MCF 10A (cell line): ENCODE results near the gene KLHL28. TPM values are rescaled to one million over a fixed set of nuclear protein-coding genes. Genes with fewer than 3 reads are reported as not detected.
A peak's percentile ranks its signal among the peaks of the same experiment; 100 is the strongest.

Experiments used
- BruUV-seq: library from RNA; stranded (reverse); fragments of 400-500 nt; replicated peaks from 2 replicates; lab custom pipeline; 2021; lab: Mats Ljungman, UMichigan
- CTCF ChIA-PET: fragments of 300-600 bp; sonication (Branson Sonifier 250); formaldehyde crosslinking; extraction: SDS; loops from one replicate; lab custom pipeline; 2021; ENCODE audit warnings: antibody characterized with exemption, inconsistent platforms; lab: Yijun Ruan, JAX
- POLR2A ChIA-PET: fragments of 300-600, 350-650 bp; sonication (Branson Sonifier 250); formaldehyde crosslinking; extraction: SDS; loops from one replicate; lab custom pipeline; 2020; ENCODE audit warnings: antibody characterized with exemption, inconsistent platforms; lab: Yijun Ruan, JAX
- DNase-seq: peaks from one replicate; pipeline ENCODE4 v3.0.0-alpha.2; 2018; ENCODE audit not compliant: unreplicated experiment
- H3K27ac Mint-ChIP-seq: one replicate; pipeline ENCODE4 v1.8.0; 2022; ENCODE audit warnings: mild to moderate bottlenecking, low read depth, mixed read lengths; ENCODE audit not compliant: unreplicated experiment
- H3K27me3 Mint-ChIP-seq: one replicate; pipeline ENCODE4 v1.8.0; 2022; ENCODE audit warnings: mixed read lengths; ENCODE audit not compliant: insufficient read depth, unreplicated experiment
- H3K36me3 Mint-ChIP-seq: one replicate; pipeline ENCODE4 v1.8.0; 2022; ENCODE audit warnings: mild to moderate bottlenecking, moderate library complexity, mixed read lengths; ENCODE audit not compliant: insufficient read depth, unreplicated experiment
- H3K4me1 Mint-ChIP-seq: one replicate; pipeline ENCODE4 v1.8.0; 2022; ENCODE audit warnings: mixed read lengths; ENCODE audit not compliant: insufficient read depth, unreplicated experiment
- H3K4me3 Mint-ChIP-seq: one replicate; pipeline ENCODE4 v1.8.0; 2022; ENCODE audit warnings: mild to moderate bottlenecking, moderate library complexity, mixed read lengths; ENCODE audit not compliant: unreplicated experiment
- H3K9me3 Mint-ChIP-seq: one replicate; pipeline ENCODE4 v1.8.0; 2022; ENCODE audit warnings: mixed read lengths; ENCODE audit not compliant: unreplicated experiment
- CTCF ChIP-seq: fragments of 200-600 bp; IDR thresholded peaks from one replicate; pipeline ENCODE4 v1.8.0; 2022; ENCODE audit warnings: antibody characterized with exemption, mild to moderate bottlenecking; ENCODE audit not compliant: unreplicated experiment
- intact Hi-C: fragments of 100-400 bp; cut with micrococcal nuclease; formaldehyde crosslinking; loops from 2 replicates; pipeline ENCODE4 v1.14.1; 2022
- total RNA-seq: library from RNA; stranded (reverse); gene quantifications from 2 replicates; pipeline ENCODE4 v1.2.3, GENCODE V29; 2022

KLHL28 gene
- total RNA-seq, 1 experiment from 2014 or later: 11.2 TPM

- BruUV-seq: no TSS peak
Measured at GRCh38 chr14:44995196-44995595, 33.4 kb upstream of the KLHL28 start.

GRCh38 chr14:44990533-44990932 is 28.8 kb upstream of the KLHL28 start:
- intact Hi-C loops: no loop called here
- H3K27me3 Mint-ChIP-seq: no peaks in the 10 kb centered on the region
- H3K9me3 Mint-ChIP-seq: no peaks in the 10 kb centered on the region
- peak overlapping the region; percentile 52 for H3K27ac Mint-ChIP-seq
- DNase-seq: no peak
- H3K4me1 Mint-ChIP-seq: no peaks in the 10 kb centered on the region
- ChIA-PET CTCF (interaction anchor here (0.6 to 1.0 kb wide), 2 partner anchors 11 to 14 kb away, joined by 3 to 4 read pairs; no protein-coding TSS in a partner anchor), POLR2A (interaction anchor here (1.4 kb wide), 1 partner anchor 28 kb away, joined by 4 read pairs; the partner anchor contains the start of genes KLHL28 and TOGARAM1)
- BruUV-seq: no TSS peak
- H3K4me3 Mint-ChIP-seq: no peak overlapping the region
- H3K36me3 Mint-ChIP-seq: peaks cover 22% of the 10 kb centered on the region
- TF ChIP-seq CTCF: no peak

More at GRCh38 chr14:44995196-44995595, 33.4 kb upstream of the KLHL28 start:
- intact Hi-C loops: no loop called here
- ChIA-PET POLR2A (interaction anchor here (0.7 kb wide), 1 partner anchor 75 kb away, joined by 3 read pairs; no protein-coding TSS in a partner anchor), CTCF (interaction anchor here (0.7 kb wide), 1 partner anchor 36 kb away, joined by 3 read pairs; no protein-coding TSS in a partner anchor)
- no peak overlapping the region for H3K27ac Mint-ChIP-seq
- DNase-seq: no peak
- peaks cover 31% of the 10 kb centered on the region for H3K36me3 Mint-ChIP-seq
- H3K9me3 Mint-ChIP-seq: no peaks in the 10 kb centered on the region
- no peaks in the 10 kb centered on the region for H3K27me3 Mint-ChIP-seq
- H3K4me1 Mint-ChIP-seq: no peaks in the 10 kb centered on the region
- TF ChIP-seq CTCF: no peak
- H3K4me3 Mint-ChIP-seq: no peak overlapping the region

- POLR2A ChIA-PET: interaction anchor here (0.6 to 0.7 kb wide), 3 partner anchors 19 to 103 kb away, joined by 3 read pairs; no protein-coding TSS in a partner anchor
- Mint-ChIP-seq H3K27me3 (no peaks in the 10 kb centered on the region), H3K4me1 (no peaks in the 10 kb centered on the region), H3K9me3 (no peaks in the 10 kb centered on the region), H3K36me3 (peaks cover 22% of the 10 kb centered on the region), H3K27ac (peak overlapping the region; percentile 52), H3K4me3 (no peak overlapping the region)
- no peak for DNase-seq
- no TSS peak for BruUV-seq
- TF ChIP-seq CTCF: no peak
- intact Hi-C loops: no loop called here
- CTCF ChIA-PET: interaction anchor here (0.6 kb wide), 1 partner anchor 15 kb away, joined by 3 read pairs; no protein-coding TSS in a partner anchor
Measured at GRCh38 chr14:44989497-44990440, 28.0 kb upstream of the KLHL28 start.

- no TSS peak for BruUV-seq
- no peak overlapping the region for H3K4me3 Mint-ChIP-seq
- peaks cover 21% of the 10 kb centered on the region for H3K36me3 Mint-ChIP-seq
- ChIA-PET CTCF (no interaction called here), POLR2A (interaction anchor here (0.6 to 0.7 kb wide), 4 partner anchors 12 to 104 kb away, joined by 3 to 4 read pairs (median 3); no protein-coding TSS in a partner anchor)
- DNase-seq: no peak
- H3K4me1 Mint-ChIP-seq: no peaks in the 10 kb centered on the region
- intact Hi-C loops: no loop called here
- no peaks in the 10 kb centered on the region for H3K27me3 Mint-ChIP-seq
- H3K9me3 Mint-ChIP-seq: no peaks in the 10 kb centered on the region
- TF ChIP-seq CTCF: no peak
- no peak overlapping the region for H3K27ac Mint-ChIP-seq
Measured at GRCh38 chr14:44988694-44989093, 26.9 kb upstream of the KLHL28 start.
